ENCODE data around the gene CAPN12.

GRCh38 chr19:38778733-38779132 lies 34.5 kb upstream of the CAPN12 start:
- TF ChIP-seq CTCF (IDR thresholded peaks at IDR 0.05): no peak
- TF ChIP-seq POLR2A (IDR thresholded peaks at IDR 0.05): no peak
